GM23338 (cell line): ENCODE results near the gene GSN. TPM values are rescaled to one million over a fixed set of nuclear protein-coding genes. Genes with fewer than 3 reads are reported as not detected.

ENCODE experiments used
- ATAC-seq: fragments of 200-7000 bp; cut with Tn5 transposase; 3 replicates; pipeline ENCODE4 v1.9.1; 2020
- DNase-seq: peaks from one replicate; pipeline ENCODE4 v3.0.0-alpha.2; 2015; ENCODE audit warnings: low spot score
- H2AFZ ChIP-seq: fragments of 200-600 bp; sonication (generic); 2 replicates; pipeline ENCODE4 v1.8.0; 2016; ENCODE audit warnings: antibody characterized with exemption, mild to moderate bottlenecking, moderate library complexity
- H3F3A ChIP-seq: fragments of 200-600 bp; sonication (generic); replicated peaks from 2 replicates; pipeline ENCODE4 v1.8.0; 2017; ENCODE audit warnings: antibody characterized with exemption, mixed run types, low read depth
- H3K27ac ChIP-seq: fragments of 200-600 bp; sonication (generic); 2 replicates; pipeline ENCODE4 v1.6.1; 2016; ENCODE audit warnings: low read depth
- H3K27me3 ChIP-seq: fragments of 200-600 bp; sonication (generic); 2 replicates; pipeline ENCODE4 v1.8.0; 2016; ENCODE audit warnings: mild to moderate bottlenecking, mixed run types, moderate library complexity; ENCODE audit not compliant: insufficient read depth
- H3K36me3 ChIP-seq: fragments of 200-600 bp; sonication (generic); 2 replicates; pipeline ENCODE4 v1.8.0; 2016; ENCODE audit warnings: mild to moderate bottlenecking; ENCODE audit not compliant: insufficient read depth
- H3K4me1 ChIP-seq: fragments of 200-600 bp; sonication (generic); 2 replicates; pipeline ENCODE4 v1.8.0; 2016; ENCODE audit warnings: mild to moderate bottlenecking, moderate library complexity; ENCODE audit not compliant: insufficient read depth
- H3K4me2 ChIP-seq: fragments of 200-600 bp; sonication (generic); 2 replicates; pipeline ENCODE4 v1.7.1; 2017; ENCODE audit warnings: mixed run types
- H3K4me3 ChIP-seq: fragments of 200-600 bp; sonication (generic); 2 replicates; pipeline ENCODE4 v1.6.1; 2016; ENCODE audit warnings: mixed run types
- H3K79me2 ChIP-seq: fragments of 200-600 bp; sonication (generic); replicated peaks from 2 replicates; pipeline ENCODE4 v1.8.0; 2017; ENCODE audit warnings: mild to moderate bottlenecking; ENCODE audit not compliant: insufficient read depth
- H3K9me2 ChIP-seq: fragments of 200-600 bp; sonication (generic); 2 replicates; pipeline ENCODE4 v1.8.0; 2017; ENCODE audit not compliant: insufficient read depth
- H4K20me1 ChIP-seq: fragments of 200-600 bp; sonication (generic); replicated peaks from 2 replicates; pipeline ENCODE4 v1.8.0; 2017; ENCODE audit warnings: mild to moderate bottlenecking; ENCODE audit not compliant: insufficient read depth
- H3K27ac Mint-ChIP-seq: 2 replicates; pipeline ENCODE4 v1.8.0; 2020; ENCODE audit warnings: inconsistent platforms, mild to moderate bottlenecking, moderate library complexity, mixed read lengths
- H3K27me3 Mint-ChIP-seq: 3 replicates; pipeline ENCODE4 v1.8.0; 2022; ENCODE audit warnings: low read depth, mild to moderate bottlenecking, moderate library complexity, mixed read lengths, inconsistent platforms; ENCODE audit not compliant: insufficient read depth, poor library complexity
- H3K36me3 Mint-ChIP-seq: 3 replicates; pipeline ENCODE4 v1.8.0; 2021; ENCODE audit warnings: low read depth, mild to moderate bottlenecking, inconsistent platforms, moderate library complexity, mixed read lengths
- H3K4me1 Mint-ChIP-seq: 3 replicates; pipeline ENCODE4 v1.8.0; 2020; ENCODE audit warnings: mild to moderate bottlenecking, inconsistent platforms, mixed read lengths
- H3K4me3 Mint-ChIP-seq: 3 replicates; pipeline ENCODE4 v1.8.0; 2021; ENCODE audit warnings: moderate library complexity, mild to moderate bottlenecking, inconsistent platforms, mixed read lengths
- H3K9me3 Mint-ChIP-seq: 3 replicates; pipeline ENCODE4 v1.8.0; 2020; ENCODE audit warnings: moderate library complexity, mild to moderate bottlenecking, inconsistent platforms, mixed read lengths
- CTCF ChIP-seq, 2 experiments: fragments of 200-600 bp in 1 of 2; sonication (generic) in 1 of 2; conservative IDR thresholded peaks; 2 replicates each; pipeline versions ENCODE4 v1.5.1 to v1.6.1; 2016 to 2017; ENCODE audit warnings: antibody characterized with exemption in 2 of 2, low read depth in 2 of 2, mild to moderate bottlenecking in 2 of 2, moderate library complexity in 1 of 2
- EZH2 ChIP-seq: fragments of 200-600 bp; sonication (generic); IDR thresholded peaks from one replicate; pipeline ENCODE4 v1.8.0; 2017; ENCODE audit warnings: antibody characterized with exemption, mild to moderate bottlenecking, low read depth; ENCODE audit not compliant: unreplicated experiment
- JUNB ChIP-seq: IDR thresholded peaks from one replicate; pipeline ENCODE4 v1.6.1; 2016; ENCODE audit warnings: antibody characterized with exemption; ENCODE audit not compliant: unreplicated experiment
- NANOG ChIP-seq: IDR thresholded peaks from 2 replicates; pipeline ENCODE4 v1.6.1; 2016; ENCODE audit warnings: antibody characterized with exemption, borderline replicate concordance
- REST ChIP-seq: IDR thresholded peaks from one replicate; pipeline ENCODE4 v1.6.1; 2018; ENCODE audit warnings: antibody characterized with exemption; ENCODE audit not compliant: unreplicated experiment
- STAT1 ChIP-seq: IDR thresholded peaks from one replicate; pipeline ENCODE4 v1.6.1; 2016; ENCODE audit warnings: antibody characterized with exemption; ENCODE audit not compliant: unreplicated experiment
- ZNF114 ChIP-seq: fragments of 250-450 bp; sonication (Bioruptor Pico); IDR thresholded peaks from 2 replicates; pipeline ENCODE4 v1.5.0; 2020; ENCODE audit warnings: mild to moderate bottlenecking, moderate library complexity
- ZNF462 ChIP-seq: fragments of 250-450 bp; sonication (Bioruptor Pico); IDR thresholded peaks from 2 replicates; pipeline ENCODE4 v1.5.0; 2020; ENCODE audit warnings: mild to moderate bottlenecking, moderate library complexity
- polyA plus RNA-seq: library from polyadenylated mRNA; unstranded; fragments of >200 nt; fragmentation: Nextera tagmentation; extraction: Ambion mirVana; gene quantifications from 2 replicates; pipeline ENCODE4 v1.2.1, GENCODE V29; 2016
- total RNA-seq: library from RNA; depleted of rRNA; stranded (reverse); fragments of >200 nt; shearing (Covaris generic); gene quantifications from 2 replicates; pipeline ENCODE4 v1.2.3, GENCODE V29; 2014

Gene GSN
- total and polyA plus RNA-seq, 2 experiments from 2014 or later, result 30.2 to 85.7 TPM

GRCh38 chr9:121367306-121368137 is 99.6 kb downstream of the GSN start:
- ATAC-seq, result no peak
- TF ChIP-seq ZNF114 (CRISPR knock-in tag) (no peak), NANOG (peak; percentile 14; the same call in 1 of the 2 replicates)
- peak overlapping the region; percentile 64 for H3K4me3 ChIP-seq

DNA sequence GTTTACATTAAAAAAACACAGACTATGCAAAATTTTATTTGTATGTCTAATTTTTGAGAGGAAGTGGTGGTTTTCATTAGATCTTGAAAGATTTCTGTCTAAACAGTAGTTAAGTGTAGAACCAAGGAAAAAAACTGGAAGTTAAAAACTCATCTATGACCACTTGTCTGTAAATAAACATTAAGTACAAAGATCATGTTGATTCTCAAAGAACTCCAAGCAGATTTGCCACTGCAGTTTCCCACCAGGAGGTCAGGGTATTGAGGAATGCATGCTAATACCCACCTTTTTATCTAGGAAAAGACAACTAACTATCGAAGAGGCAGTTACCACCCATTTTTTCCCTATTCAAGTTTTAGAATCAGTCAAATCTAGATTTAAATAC is 100.2 kb downstream of the GSN start:
- no peaks in the 10 kb centered on the region for H3F3A ChIP-seq
- H3K4me3 ChIP-seq, result peak overlapping the region; percentile 64
- H3K79me2 ChIP-seq, result peaks cover 21% of the 10 kb centered on the region
- H3K4me1 ChIP-seq, result peaks cover 22% of the 10 kb centered on the region
- no peaks in the 10 kb centered on the region for H3K9me2 ChIP-seq
- no peaks in the 10 kb centered on the region for H3K36me3 ChIP-seq
- Mint-ChIP-seq H3K4me1 (peaks cover 22% of the 10 kb centered on the region), H3K27me3 (peaks cover 31% of the 10 kb centered on the region), H3K27ac (no peak overlapping the region), H3K36me3 (peaks cover 5% of the 10 kb centered on the region; the same call in 2 of the 3 replicates), H3K4me3 (peak overlapping the region; percentile 24; the same call in 1 of the 3 replicates), H3K9me3 (peaks cover 8% of the 10 kb centered on the region)
- no peak for TF ChIP-seq REST
- TF ChIP-seq ZNF114 (CRISPR knock-in tag), result no peak
- no peak for TF ChIP-seq CTCF (conservative IDR thresholded peaks at IDR 0.05; ENCODE audit: low read depth in 2 of 2)
- no peak for TF ChIP-seq ZNF462 (CRISPR knock-in tag)
- TF ChIP-seq STAT1, result no peak
- TF ChIP-seq JUNB, result no peak
- TF ChIP-seq EZH2, result no peak
- TF ChIP-seq NANOG, result no peak
- no peak for ATAC-seq
- H3K27me3 ChIP-seq, result peaks cover 10% of the 10 kb centered on the region
- peak overlapping the region; percentile 53 for H3K4me2 ChIP-seq
- peak overlapping the region; percentile 79 for H3K27ac ChIP-seq
- peak; percentile 50 for DNase-seq
- H2AFZ ChIP-seq, result no peak overlapping the region
- no peaks in the 10 kb centered on the region for H4K20me1 ChIP-seq

More at GRCh38 chr9:121367306-121368137, 99.6 kb downstream of the GSN start:
- peaks cover 31% of the 10 kb centered on the region for H3K27me3 Mint-ChIP-seq
- no peak overlapping the region for H3K4me3 Mint-ChIP-seq
- no peaks in the 10 kb centered on the region for H3K9me2 ChIP-seq
- H2AFZ ChIP-seq, result no peak overlapping the region
- H3K36me3 ChIP-seq, result no peaks in the 10 kb centered on the region
- peaks cover 22% of the 10 kb centered on the region for H3K4me1 ChIP-seq
- DNase-seq, result peak; percentile 51
- H4K20me1 ChIP-seq, result no peaks in the 10 kb centered on the region
- H3K79me2 ChIP-seq, result peaks cover 21% of the 10 kb centered on the region
- H3K27ac Mint-ChIP-seq, result no peak overlapping the region; the same call in 1 of the 2 replicates
- H3K9me3 Mint-ChIP-seq, result peaks cover 8% of the 10 kb centered on the region
- H3K4me1 Mint-ChIP-seq, result peaks cover 22% of the 10 kb centered on the region
- H3F3A ChIP-seq, result no peaks in the 10 kb centered on the region
- peaks cover 10% of the 10 kb centered on the region for H3K27me3 ChIP-seq
- H3K36me3 Mint-ChIP-seq, result peaks cover 5% of the 10 kb centered on the region; the same call in 2 of the 3 replicates
- peak overlapping the region; percentile 79 for H3K27ac ChIP-seq
- H3K4me2 ChIP-seq, result peak overlapping the region; percentile 53
